ENCODE measurements around the gene RFTN1.

Gene RFTN1

GRCh38 chr3:16330351-16330750 is 183.1 kb downstream of the RFTN1 start:
- no peak for ATAC-seq
- TF ChIP-seq ZFP30 (CRISPR knock-in tag; IDR thresholded peaks at IDR 0.05) (no peak), ZNF565 (CRISPR knock-in tag; conservative IDR thresholded peaks at IDR 0.05; ENCODE audit: low read depth) (no peak), POU6F1 (CRISPR knock-in tag; IDR thresholded peaks at IDR 0.05; ENCODE audit: borderline replicate concordance, low read depth) (no peak), GLIS3 (CRISPR knock-in tag; IDR thresholded peaks at IDR 0.05) (no peak), SNAI2 (CRISPR knock-in tag; IDR thresholded peaks at IDR 0.05) (no peak), ZC3H10 (CRISPR knock-in tag; IDR thresholded peaks at IDR 0.05) (no peak), TOX (CRISPR knock-in tag; IDR thresholded peaks at IDR 0.05; ENCODE audit: borderline replicate concordance) (no peak), ZFP3 (CRISPR knock-in tag; IDR thresholded peaks at IDR 0.05) (no peak), OSR1 (CRISPR knock-in tag; IDR thresholded peaks at IDR 0.05) (no peak), CSRNP3 (CRISPR knock-in tag; IDR thresholded peaks at IDR 0.05) (no peak), ZNF70 (CRISPR knock-in tag; IDR thresholded peaks at IDR 0.05) (no peak), RARB (CRISPR knock-in tag; IDR thresholded peaks at IDR 0.05) (no peak), BACH2 (CRISPR knock-in tag; IDR thresholded peaks at IDR 0.05; ENCODE audit: borderline replicate concordance) (no peak)

- no peak for ATAC-seq
- TF ChIP-seq RARB (CRISPR knock-in tag; IDR thresholded peaks at IDR 0.05) (no peak), SNAI2 (CRISPR knock-in tag; IDR thresholded peaks at IDR 0.05) (no peak), ZNF70 (CRISPR knock-in tag; IDR thresholded peaks at IDR 0.05) (no peak), OSR1 (CRISPR knock-in tag; IDR thresholded peaks at IDR 0.05) (no peak), ZNF8 (CRISPR knock-in tag; IDR thresholded peaks at IDR 0.05) (no peak), PATZ1 (CRISPR knock-in tag; IDR thresholded peaks at IDR 0.05; ENCODE audit: borderline replicate concordance) (no peak), ZFP3 (CRISPR knock-in tag; IDR thresholded peaks at IDR 0.05) (no peak), ZNF565 (CRISPR knock-in tag; conservative IDR thresholded peaks at IDR 0.05; ENCODE audit: low read depth) (no peak), ZC3H10 (CRISPR knock-in tag; IDR thresholded peaks at IDR 0.05) (no peak), GLIS3 (CRISPR knock-in tag; IDR thresholded peaks at IDR 0.05) (no peak), POU6F1 (CRISPR knock-in tag; IDR thresholded peaks at IDR 0.05; ENCODE audit: borderline replicate concordance, low read depth) (no peak), TCF4 (CRISPR knock-in tag; IDR thresholded peaks at IDR 0.05; ENCODE audit: borderline replicate concordance) (no peak), PPARA (CRISPR knock-in tag; IDR thresholded peaks at IDR 0.05; ENCODE audit: borderline replicate concordance) (no peak), CSDC2 (CRISPR knock-in tag; IDR thresholded peaks at IDR 0.05) (no peak), TOX (CRISPR knock-in tag; IDR thresholded peaks at IDR 0.05; ENCODE audit: borderline replicate concordance) (no peak), ISL1 (CRISPR knock-in tag; IDR thresholded peaks at IDR 0.05) (no peak), CREB5 (CRISPR knock-in tag; IDR thresholded peaks at IDR 0.05; ENCODE audit: low read depth) (no peak), ESRRG (CRISPR knock-in tag; IDR thresholded peaks at IDR 0.05) (no peak), TSHZ2 (CRISPR knock-in tag; IDR thresholded peaks at IDR 0.05) (no peak)
Observed at GRCh38 chr3:16329826-16330129, 183.7 kb downstream of the RFTN1 start.
